Inflammatory macrophage treated with lipopolysaccharide for 1 hour (primary cell): ENCODE results near the gene PEX16.

Source experiments
- DNase-seq, 2 donors: peaks; one replicate each; pipeline ENCODE4 v3.0.0-alpha.2; 2020 to 2022

The PEX16 gene

GRCh38 chr11:45930951-45931570, 13.4 kb upstream of the PEX16 start:
- DNase-seq = no peak

DNA sequence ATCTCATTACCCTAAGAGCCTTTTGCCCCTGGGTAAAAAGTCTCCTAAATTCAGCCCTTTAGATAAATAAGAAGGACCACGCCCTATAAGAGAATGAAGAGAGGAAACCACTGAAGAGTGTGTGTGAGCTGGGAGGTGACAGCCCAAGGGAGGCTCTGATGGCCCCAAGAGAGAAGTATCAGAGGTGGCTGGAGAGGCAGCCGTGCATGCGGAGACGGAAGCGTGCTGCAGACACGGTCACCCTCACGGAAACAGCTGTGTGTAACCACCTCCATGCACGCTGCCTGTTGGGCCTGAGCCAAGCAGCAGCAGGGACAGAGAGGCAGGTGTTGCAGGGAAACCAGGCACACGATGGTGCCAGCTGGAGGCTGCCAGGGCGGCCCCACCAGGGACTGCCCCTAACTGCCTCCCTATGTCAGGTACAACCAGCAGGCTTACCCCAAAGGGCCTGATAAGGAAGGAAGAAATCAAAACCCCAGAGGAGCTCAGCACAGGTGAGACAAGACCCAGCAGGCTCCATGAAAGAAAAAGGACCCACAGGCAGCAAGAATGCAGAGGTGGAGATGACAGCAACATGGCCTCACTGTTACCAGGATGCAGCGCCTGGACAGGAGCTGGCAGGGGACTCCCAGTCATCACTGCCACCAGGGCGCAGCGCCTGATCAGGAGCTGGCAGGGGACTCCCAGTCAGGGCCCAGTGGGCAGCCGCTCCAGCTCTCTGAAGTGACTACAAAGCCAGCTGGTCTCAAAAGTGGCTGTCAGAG, 12.5 kb upstream of the PEX16 start:
- no peak for DNase-seq

DNA sequence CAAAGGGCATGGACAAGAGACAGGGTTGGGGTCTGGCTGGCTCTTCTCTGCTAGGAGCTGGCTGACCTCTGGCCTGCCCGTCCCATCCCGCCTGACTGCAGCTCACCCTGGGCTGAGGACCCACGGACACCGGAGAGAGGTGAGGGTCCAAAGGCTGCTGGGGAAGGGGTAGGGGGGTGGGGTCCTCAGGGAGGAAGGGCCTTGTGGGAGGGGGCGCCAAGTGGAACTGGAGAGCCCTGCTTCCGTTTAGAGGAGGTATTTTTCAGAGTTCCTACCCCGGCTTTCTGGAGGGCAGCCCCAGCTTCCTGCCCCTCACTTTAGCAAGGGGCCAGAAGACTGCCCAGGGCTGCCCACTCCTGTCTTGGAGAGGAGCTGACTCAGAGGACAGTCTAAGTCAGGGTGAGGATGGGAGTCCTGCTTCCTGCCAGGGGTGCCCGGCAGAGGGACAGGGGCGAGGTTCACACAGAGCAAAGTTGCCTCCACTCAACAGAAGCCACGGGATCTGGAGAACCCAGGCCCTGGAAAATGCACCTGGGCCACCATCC, 11.9 kb upstream of the PEX16 start:
- no peak for DNase-seq

- no peak for DNase-seq
Observed at GRCh38 chr11:45928535-45929215, 11.0 kb upstream of the PEX16 start.

- DNase-seq = no peak
Observed at GRCh38 chr11:45927684-45928413, 10.2 kb upstream of the PEX16 start.

DNA sequence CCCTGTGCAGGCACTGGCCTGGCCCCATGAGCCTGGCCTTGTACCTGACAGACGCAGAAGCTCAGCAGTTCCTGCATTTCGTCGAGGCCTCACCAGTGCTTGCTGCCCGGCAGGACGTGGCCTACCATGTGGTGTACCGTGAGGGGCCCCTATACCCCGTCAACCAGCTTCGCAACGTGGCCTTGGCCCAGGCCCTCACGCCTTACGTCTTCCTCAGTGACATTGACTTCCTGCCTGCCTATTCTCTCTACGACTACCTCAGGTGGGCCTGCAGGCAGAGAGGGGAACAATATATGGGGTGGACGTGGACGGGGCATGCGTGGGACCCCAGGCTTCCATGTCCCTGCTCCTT, 9.6 kb upstream of the PEX16 start:
- DNase-seq = no peak

DNA sequence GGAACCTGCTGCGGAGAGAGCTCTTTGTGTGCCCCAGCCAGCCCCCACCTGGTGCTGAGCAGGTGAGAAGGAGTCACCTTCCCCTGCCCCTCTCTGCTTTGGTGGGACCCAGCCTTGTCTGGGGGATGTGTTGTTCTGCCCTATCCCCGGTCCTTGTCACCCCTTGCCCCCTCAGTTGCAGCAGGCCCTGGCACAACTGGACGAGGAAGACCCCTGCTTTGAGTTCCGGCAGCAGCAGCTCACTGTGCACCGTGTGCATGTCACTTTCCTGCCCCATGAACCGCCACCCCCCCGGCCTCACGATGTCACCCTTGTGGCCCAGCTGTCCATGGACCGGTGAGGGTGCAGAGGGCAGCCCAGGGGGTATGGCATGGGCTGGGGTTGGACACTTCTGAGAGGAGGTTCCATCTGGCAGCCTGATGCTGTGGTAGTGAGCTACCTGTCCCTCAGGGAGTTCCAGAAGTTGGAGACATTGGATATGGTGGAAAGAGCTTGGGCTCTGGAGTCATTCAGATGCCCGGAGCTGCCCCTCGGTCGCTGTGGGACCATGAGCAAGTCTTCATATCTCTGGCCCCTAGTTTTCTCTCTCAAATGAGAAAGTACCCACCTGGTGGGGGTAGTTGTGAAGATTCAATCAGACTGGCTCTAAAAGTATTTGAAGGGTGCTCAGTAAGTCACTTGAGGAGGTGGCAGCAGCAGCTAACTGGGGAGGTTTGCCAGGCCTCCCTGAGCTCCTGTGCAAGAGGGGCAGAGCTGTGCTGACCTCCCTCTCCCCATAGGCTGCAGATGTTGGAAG, 9.1 kb upstream of the PEX16 start:
- DNase-seq = no peak

DNA sequence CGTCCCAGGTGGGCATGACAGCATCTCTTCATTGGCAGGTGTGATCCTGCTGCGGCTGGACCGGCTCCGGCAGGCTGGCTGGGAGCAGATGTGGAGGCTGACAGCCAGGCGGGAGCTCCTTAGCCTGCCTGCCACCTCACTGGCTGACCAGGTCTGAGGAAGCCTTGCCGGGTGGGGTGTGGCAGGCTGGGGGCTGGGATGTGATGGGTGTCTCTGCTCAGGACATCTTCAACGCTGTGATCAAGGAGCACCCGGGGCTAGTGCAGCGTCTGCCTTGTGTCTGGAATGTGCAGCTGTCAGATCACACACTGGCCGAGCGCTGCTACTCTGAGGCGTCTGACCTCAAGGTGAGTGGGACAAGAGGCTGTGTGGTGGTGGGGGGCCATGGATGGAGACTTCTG, 8.3 kb upstream of the PEX16 start:
- DNase-seq = no peak

DNA sequence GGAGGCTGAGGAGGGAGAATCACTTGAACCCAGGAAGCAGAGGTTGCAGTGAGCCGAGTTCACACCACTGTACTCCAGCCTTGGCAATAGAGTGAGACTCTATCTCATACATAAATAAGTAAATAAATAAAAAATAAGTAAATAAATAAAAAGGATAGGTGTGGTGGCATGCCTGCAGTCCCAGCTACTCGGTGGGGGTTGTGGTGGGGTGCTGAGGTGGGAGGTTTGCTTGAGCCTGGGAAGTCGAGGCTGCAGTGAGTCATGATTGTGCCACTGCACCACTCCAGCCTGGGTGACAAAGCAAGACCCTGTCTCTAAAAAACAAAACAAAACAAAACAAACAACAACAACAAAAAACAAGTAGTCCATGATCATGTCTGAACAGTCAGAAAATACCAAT, 7.9 kb upstream of the PEX16 start:
- DNase-seq = no peak

DNA sequence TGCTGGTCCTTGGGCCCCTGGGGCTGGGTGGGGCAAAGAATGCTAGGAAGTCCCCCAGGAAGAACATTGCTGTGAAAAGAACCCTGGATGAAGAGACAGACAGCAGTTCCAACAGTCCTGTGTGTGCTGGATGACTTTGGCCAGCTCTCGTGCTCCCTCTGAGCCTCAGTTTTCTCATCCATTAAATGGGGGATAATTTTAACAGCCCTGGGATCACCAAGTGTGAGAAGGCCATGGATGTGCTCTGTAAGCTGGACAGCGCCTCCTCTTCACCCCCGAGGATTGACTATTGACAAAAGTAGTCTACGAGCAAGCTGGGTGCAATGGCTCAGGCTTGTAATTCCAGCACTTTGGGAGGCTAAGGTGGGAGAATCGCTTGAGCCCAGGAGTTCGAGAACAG, 7.2 kb upstream of the PEX16 start:
- DNase-seq = no peak

GRCh38 chr11:45924036-45924915, 6.6 kb upstream of the PEX16 start:
- DNase-seq = no peak

DNA sequence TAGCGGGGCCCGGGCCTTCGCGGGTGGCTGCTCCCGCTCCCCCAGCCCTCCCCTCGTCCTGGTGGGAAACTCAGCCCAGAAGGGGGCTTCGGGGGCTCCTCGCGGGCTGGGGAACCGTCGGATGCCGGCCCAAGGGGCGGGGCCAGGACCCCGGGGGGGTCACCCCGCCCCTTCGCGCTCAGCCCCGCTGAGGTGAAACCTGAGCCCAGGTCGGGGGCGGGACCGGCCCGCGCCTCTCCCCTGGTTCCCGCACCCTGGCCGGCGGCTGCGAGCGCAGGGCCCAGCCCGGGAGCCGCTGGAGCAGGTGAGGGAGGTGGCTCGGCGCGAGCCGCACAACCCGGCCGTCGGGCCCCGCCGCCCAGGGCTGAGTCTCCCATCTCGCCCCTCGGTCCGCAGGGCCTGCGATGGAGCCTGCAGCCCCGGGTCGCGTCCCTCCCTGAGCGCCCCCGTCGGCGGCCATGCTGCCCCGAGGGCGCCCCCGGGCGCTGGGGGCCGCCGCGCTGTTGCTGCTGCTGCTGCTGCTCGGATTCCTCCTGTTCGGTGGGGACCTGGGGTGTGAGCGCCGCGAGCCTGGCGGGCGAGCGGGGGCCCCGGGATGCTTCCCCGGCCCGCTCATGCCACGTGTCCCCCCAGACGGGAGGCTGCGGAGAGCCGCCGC, 4.9 kb upstream of the PEX16 start, which contains the start of gene LARGE2:
TSS of gene LARGE2 (plus strand) at position 232 of the 658 bp plus-strand sequence. CDS start at position 459, 227 bp downstream.
- no peak for DNase-seq

DNA sequence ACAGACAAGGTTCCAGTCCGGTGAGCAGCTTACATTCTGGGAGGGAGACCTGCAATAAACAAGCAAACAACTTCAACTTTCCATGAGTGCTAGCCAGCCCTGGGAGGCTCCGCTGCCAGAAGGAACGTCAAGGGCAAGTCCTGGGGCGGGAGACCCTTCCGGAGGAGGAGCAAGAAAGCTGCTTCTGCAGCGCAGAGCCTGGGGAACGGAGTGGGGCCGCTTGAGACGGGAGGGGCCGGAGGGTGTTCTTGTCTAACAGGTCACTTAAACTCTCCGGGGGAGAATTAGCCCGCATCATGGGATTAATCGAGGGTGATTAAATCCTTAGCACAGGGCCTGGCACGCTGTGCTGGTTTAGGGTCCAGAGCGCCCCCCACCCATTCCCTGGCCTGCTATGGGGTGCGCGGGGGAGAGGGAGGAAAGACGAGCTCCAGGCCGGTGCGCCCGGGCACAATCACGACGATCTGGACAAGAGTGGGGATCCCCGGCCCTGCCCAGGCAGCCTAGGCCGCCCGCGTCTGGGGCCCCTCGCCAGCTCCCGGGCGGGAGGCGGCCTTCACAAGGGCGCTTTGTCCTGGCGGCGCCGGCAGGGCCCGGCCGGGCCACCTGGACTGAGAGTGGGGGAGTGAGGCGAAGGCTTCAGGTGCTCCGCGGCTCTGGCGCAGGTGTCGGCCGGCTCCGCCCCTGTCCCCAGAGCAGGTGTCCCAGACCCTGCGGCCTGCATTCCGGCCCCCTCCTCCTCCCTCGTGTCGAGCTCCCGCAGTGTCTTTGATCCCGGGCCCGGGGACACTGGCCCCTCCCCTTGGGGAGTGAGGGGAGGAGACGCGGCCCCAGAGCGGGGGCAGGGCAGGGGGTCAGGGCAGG, 4.1 kb upstream of the PEX16 start:
- DNase-seq = no peak

- DNase-seq = no peak
Observed at GRCh38 chr11:45920531-45921477, 3.1 kb upstream of the PEX16 start.

DNA sequence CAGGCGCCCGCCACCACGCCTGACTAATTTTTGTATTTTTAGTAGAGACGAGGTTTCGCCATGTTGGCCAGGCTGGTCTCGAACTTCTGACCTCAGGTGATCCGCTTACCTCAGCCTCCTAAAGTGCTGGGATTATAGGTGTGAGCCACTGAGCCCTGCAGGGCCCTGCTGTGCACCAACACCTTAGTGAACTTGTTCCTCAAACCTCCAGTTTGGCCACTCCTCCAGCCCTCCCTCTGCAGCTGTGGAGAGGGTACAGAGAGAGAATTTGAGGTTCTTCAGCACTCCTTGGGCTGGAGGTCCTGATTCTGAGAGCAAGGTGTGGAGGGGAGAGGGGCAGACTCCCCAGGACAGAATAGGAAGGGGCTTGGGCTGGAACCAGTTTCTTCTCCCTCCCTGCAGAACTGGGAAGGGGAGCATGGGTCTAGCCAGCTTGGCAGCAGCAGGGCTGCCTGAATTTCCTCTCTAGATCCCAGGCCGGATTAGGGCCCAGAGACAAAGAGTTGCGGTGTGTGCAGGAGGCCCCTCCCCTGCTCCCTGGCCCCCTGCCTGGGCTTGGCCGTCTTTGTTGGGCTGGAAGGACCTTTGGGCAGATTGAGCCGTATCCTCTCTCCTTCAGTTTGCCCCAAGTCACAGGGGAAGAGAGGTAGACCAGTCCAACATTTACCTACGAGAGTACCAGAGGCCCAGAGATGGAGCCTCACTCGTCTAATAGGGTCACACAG, 2.3 kb upstream of the PEX16 start:
- DNase-seq = no peak

- DNase-seq = no peak
Observed at GRCh38 chr11:45918962-45919675, 1.4 kb upstream of the PEX16 start.

- peak; percentile 64 to 84 for DNase-seq
Observed at GRCh38 chr11:45918331-45918941, 759 bp upstream of the PEX16 start.
